PC-3 (cell line): ENCODE data around the gene RAPGEF4.

Source experiments
- EZH2 ChIP-seq: fragments of 300-600 bp; sonication (generic); IDR thresholded peaks from one replicate; pipeline ENCODE4 v1.6.1; 2017; ENCODE audit warnings: antibody characterized with exemption, mild to moderate bottlenecking, low read length; ENCODE audit not compliant: unreplicated experiment
- EZH2phosphoT487 ChIP-seq: fragments of 300-600 bp; sonication (generic); IDR thresholded peaks from 2 replicates; pipeline ENCODE4 v1.6.1; 2018; ENCODE audit warnings: mild to moderate bottlenecking, antibody characterized with exemption, low read length, borderline replicate concordance
- TF ChIP-seq, protein P1 (sequence below): fragments of 300-600 bp; sonication (generic); conservative IDR thresholded peaks from 2 replicates; pipeline ENCODE4 v1.5.1; 2017; ENCODE audit warnings: antibody characterized with exemption, low read depth, mild to moderate bottlenecking, low read length

- TF ChIP-seq, protein P1, sequence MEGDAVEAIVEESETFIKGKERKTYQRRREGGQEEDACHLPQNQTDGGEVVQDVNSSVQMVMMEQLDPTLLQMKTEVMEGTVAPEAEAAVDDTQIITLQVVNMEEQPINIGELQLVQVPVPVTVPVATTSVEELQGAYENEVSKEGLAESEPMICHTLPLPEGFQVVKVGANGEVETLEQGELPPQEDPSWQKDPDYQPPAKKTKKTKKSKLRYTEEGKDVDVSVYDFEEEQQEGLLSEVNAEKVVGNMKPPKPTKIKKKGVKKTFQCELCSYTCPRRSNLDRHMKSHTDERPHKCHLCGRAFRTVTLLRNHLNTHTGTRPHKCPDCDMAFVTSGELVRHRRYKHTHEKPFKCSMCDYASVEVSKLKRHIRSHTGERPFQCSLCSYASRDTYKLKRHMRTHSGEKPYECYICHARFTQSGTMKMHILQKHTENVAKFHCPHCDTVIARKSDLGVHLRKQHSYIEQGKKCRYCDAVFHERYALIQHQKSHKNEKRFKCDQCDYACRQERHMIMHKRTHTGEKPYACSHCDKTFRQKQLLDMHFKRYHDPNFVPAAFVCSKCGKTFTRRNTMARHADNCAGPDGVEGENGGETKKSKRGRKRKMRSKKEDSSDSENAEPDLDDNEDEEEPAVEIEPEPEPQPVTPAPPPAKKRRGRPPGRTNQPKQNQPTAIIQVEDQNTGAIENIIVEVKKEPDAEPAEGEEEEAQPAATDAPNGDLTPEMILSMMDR = no peak
- TF ChIP-seq EZH2 = no peak
- no peak for TF ChIP-seq EZH2phosphoT487
These were observed 954 bp downstream of the RAPGEF4 start for GRCh38 chr2:172736424-172737174.
